ENCODE data around the gene TNKS1BP1. TPM values are rescaled to one million over a fixed set of nuclear protein-coding genes. Genes with fewer than 3 reads are reported as not detected.

The TNKS1BP1 gene
- total and polyA plus RNA-seq, 9 of the 15 experiments (the other 6 are each of a cell fraction or from before 2014, with no cell fraction given), result 1.1 to 47.2 (median 10.9) TPM

DNA sequence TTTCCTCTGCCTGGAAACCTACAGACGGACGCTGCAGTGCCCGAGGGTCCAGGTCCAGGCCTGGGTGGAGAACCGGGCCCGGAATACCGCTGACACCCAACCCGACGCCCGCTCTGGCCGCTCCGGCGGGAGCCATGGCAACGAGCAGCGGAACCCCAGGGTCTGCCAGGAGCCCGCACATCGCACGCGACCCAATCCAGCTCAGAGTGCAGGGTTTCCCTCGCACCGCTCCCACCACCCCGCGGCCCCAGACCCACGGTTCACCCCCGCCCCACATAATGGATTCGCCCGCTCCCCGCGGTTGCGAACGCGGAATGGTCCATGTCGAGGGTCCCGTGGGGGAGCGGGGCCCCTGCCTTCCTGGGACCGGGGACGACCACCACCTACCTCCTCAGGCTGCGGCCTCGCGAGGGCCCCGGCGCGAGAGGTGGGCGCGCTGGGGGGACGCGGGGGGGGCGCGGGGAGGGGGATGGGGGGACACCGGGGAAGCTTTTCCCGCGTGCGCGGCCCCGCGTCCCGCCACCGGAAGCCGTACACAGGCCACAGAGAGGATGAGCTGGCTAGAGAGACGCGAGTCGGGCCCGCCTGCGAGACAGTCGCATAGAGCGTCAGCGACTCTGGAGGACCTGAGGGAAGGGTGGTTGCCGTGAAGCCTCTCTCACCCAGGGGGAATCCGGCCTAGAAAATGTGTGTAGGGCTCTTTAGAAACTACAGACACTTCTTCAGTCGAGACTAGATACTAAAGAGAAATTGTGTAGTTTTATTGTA lies 10.8 kb upstream of the TNKS1BP1 start, which contains the start of gene SSRP1 (continued):
- TF ChIP-seq FOXK2 (conservative IDR thresholded peaks at IDR 0.05 in 1 of 2, IDR thresholded peaks at IDR 0.05 in 1 of 2; ENCODE audit: low read depth in 2 of 2) (peak in 1 of 2 experiments; percentile 97; a peak in 2 of 4 replicates), C11orf30 (IDR thresholded peaks at IDR 0.05; ENCODE audit: low read depth) (peak; percentile 51; the same call in 1 of the 2 replicates), FUS (optimal IDR thresholded peaks at IDR 0.05; ENCODE audit: low read depth, low read length) (no peak), GATAD2B (IDR thresholded peaks at IDR 0.05; ENCODE audit: borderline replicate concordance) (no peak), RBM25 (IDR thresholded peaks at IDR 0.05; ENCODE audit: low read depth, low read length, severe bottlenecking) (no peak), ZNF121 (CRISPR knock-in tag; conservative IDR thresholded peaks at IDR 0.05) (no peak), NFE2L1 (tag; IDR thresholded peaks at IDR 0.05; ENCODE audit: borderline replicate concordance, low read depth) (no peak), KDM5B (IDR thresholded peaks at IDR 0.05; ENCODE audit: insufficient replicate concordance, low read depth, low read length) (peak; percentile 59), ZNF224 (CRISPR knock-in tag; IDR thresholded peaks at IDR 0.05) (no peak), ZC3H8 (IDR thresholded peaks at IDR 0.05) (no peak), EHMT2 (IDR thresholded peaks at IDR 0.05) (no peak), GABPA (tag; conservative IDR thresholded peaks at IDR 0.05; ENCODE audit: low read depth) (peak; percentile 94), KLF16 (IDR thresholded peaks at IDR 0.05) (no peak), SMAD4 (CRISPR knock-in tag; conservative IDR thresholded peaks at IDR 0.05) (peak; percentile 75), KDM4B (IDR thresholded peaks at IDR 0.05; ENCODE audit: borderline replicate concordance in 2 of 2, low read depth in 1 of 2) (0 out of 4 replicates have a peak, but pooled peaks of 1 of the 2 experiments have one; percentile 29), TCF7L2 (IDR thresholded peaks at IDR 0.05; ENCODE audit: low read depth, low read length) (peak; percentile 79), NFATC3 (IDR thresholded peaks at IDR 0.05) (no peak), ZNF12 (CRISPR knock-in tag; IDR thresholded peaks at IDR 0.05) (0 out of 2 replicates have a peak, but pooled peaks have one; percentile 29), ZNF764 (CRISPR knock-in tag; IDR thresholded peaks at IDR 0.05; ENCODE audit: low read depth) (no peak), RCOR1 (IDR thresholded peaks at IDR 0.05; ENCODE audit: borderline replicate concordance in 1 of 2, low read depth in 2 of 2, low read length in 2 of 2) (peak in 1 of 2 experiments; percentile 72; a peak in 1 of 4 replicates), TGIF2 (CRISPR knock-in tag; IDR thresholded peaks at IDR 0.05) (no peak), TAL1 (IDR thresholded peaks at IDR 0.05) (no peak), ETV5 (CRISPR knock-in tag; IDR thresholded peaks at IDR 0.05; ENCODE audit: low read depth) (peak; percentile 60; the same call in 1 of the 2 replicates)
- TF ChIP-seq, protein P1, sequence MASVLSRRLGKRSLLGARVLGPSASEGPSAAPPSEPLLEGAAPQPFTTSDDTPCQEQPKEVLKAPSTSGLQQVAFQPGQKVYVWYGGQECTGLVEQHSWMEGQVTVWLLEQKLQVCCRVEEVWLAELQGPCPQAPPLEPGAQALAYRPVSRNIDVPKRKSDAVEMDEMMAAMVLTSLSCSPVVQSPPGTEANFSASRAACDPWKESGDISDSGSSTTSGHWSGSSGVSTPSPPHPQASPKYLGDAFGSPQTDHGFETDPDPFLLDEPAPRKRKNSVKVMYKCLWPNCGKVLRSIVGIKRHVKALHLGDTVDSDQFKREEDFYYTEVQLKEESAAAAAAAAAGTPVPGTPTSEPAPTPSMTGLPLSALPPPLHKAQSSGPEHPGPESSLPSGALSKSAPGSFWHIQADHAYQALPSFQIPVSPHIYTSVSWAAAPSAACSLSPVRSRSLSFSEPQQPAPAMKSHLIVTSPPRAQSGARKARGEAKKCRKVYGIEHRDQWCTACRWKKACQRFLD (CRISPR knock-in tag; IDR thresholded peaks at IDR 0.05), result peak; percentile 71; the same call in 1 of the 2 replicates
- TF ChIP-seq, protein P2, sequence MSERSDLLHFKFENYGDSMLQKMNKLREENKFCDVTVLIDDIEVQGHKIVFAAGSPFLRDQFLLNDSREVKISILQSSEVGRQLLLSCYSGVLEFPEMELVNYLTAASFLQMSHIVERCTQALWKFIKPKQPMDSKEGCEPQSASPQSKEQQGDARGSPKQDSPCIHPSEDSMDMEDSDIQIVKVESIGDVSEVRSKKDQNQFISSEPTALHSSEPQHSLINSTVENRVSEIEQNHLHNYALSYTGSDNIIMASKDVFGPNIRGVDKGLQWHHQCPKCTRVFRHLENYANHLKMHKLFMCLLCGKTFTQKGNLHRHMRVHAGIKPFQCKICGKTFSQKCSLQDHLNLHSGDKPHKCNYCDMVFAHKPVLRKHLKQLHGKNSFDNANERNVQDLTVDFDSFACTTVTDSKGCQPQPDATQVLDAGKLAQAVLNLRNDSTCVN (CRISPR knock-in tag; IDR thresholded peaks at IDR 0.05), result no peak

All from K562 (cell line).